H9 (cell line): ENCODE data around the gene NAPEPLD. TPM values are rescaled to one million over a fixed set of nuclear protein-coding genes. Genes with fewer than 3 reads are reported as not detected.

Experiments used
- DNase-seq: peaks from one replicate; pipeline ENCODE4 v3.0.0-alpha.2; 2017
- H2AFZ ChIP-seq: one replicate; pipeline ENCODE4 v1.6.1; 2013; ENCODE audit warnings: mild to moderate bottlenecking, low read length, control low read depth, moderate library complexity
- H2AK5ac ChIP-seq: 2 replicates; pipeline ENCODE4 v1.6.1; 2013; ENCODE audit warnings: low read length, control low read depth, mixed read lengths; ENCODE audit not compliant: insufficient read length
- H2BK120ac ChIP-seq: one replicate; pipeline ENCODE4 v1.6.1; 2013; ENCODE audit warnings: low read depth, mild to moderate bottlenecking, low read length, control low read depth, inconsistent platforms; ENCODE audit not compliant: poor library complexity, severe bottlenecking
- H2BK12ac ChIP-seq: 2 replicates; pipeline ENCODE4 v1.6.1; 2013; ENCODE audit warnings: low read length, control low read depth, mixed read lengths, low read depth; ENCODE audit not compliant: insufficient read length
- H2BK15ac ChIP-seq: 2 replicates; pipeline ENCODE4 v1.6.1; 2013; ENCODE audit warnings: low read depth, low read length, control low read depth
- H2BK20ac ChIP-seq: one replicate; pipeline ENCODE4 v1.6.1; 2013; ENCODE audit warnings: low read depth, mild to moderate bottlenecking, low read length, control low read depth, inconsistent platforms; ENCODE audit not compliant: poor library complexity, severe bottlenecking
- H2BK5ac ChIP-seq: 2 replicates; pipeline ENCODE4 v1.6.1; 2013; ENCODE audit warnings: low read length, control low read depth, mixed read lengths; ENCODE audit not compliant: insufficient read length
- H3K14ac ChIP-seq: 2 replicates; pipeline ENCODE4 v1.6.1; 2013; ENCODE audit warnings: low read length, control low read depth; ENCODE audit not compliant: insufficient read depth
- H3K18ac ChIP-seq: 2 replicates; pipeline ENCODE4 v1.6.1; 2013; ENCODE audit warnings: low read depth, mild to moderate bottlenecking, mixed read lengths, low read length, control low read depth; ENCODE audit not compliant: insufficient read length
- H3K23ac ChIP-seq: 2 replicates; pipeline ENCODE4 v1.6.1; 2013; ENCODE audit warnings: low read length, control low read depth, mixed read lengths, low read depth; ENCODE audit not compliant: insufficient read length
- H3K23me2 ChIP-seq: 2 replicates; pipeline ENCODE4 v1.6.1; 2013; ENCODE audit warnings: low read depth, mild to moderate bottlenecking, mixed read lengths, low read length, control low read depth; ENCODE audit not compliant: insufficient read length, poor library complexity, severe bottlenecking
- H3K27ac ChIP-seq: 2 replicates; pipeline ENCODE4 v1.5.1; 2013; ENCODE audit warnings: low read length, control low read depth, mixed read lengths, low read depth; ENCODE audit not compliant: insufficient read length
- H3K27me3 ChIP-seq: 2 replicates; pipeline ENCODE4 v1.6.1; 2013; ENCODE audit warnings: low read length, control low read depth, inconsistent platforms; ENCODE audit not compliant: insufficient read depth
- H3K4ac ChIP-seq: 2 replicates; pipeline ENCODE4 v1.6.1; 2013; ENCODE audit warnings: low read depth, mild to moderate bottlenecking, control low read depth, inconsistent platforms, low read length, moderate library complexity
- H3K4me1 ChIP-seq: 2 replicates; pipeline ENCODE4 v1.6.1; 2013; ENCODE audit warnings: low read length, control low read depth, inconsistent platforms; ENCODE audit not compliant: insufficient read depth
- H3K4me2 ChIP-seq: 2 replicates; pipeline ENCODE4 v1.6.1; 2013; ENCODE audit warnings: low read length, control low read depth, mixed read lengths; ENCODE audit not compliant: insufficient read length, insufficient read depth
- H3K56ac ChIP-seq: 2 replicates; pipeline ENCODE4 v1.6.1; 2013; ENCODE audit warnings: low read depth, mild to moderate bottlenecking, mixed read lengths, low read length, control low read depth; ENCODE audit not compliant: insufficient read length
- H3K79me1 ChIP-seq: 2 replicates; pipeline ENCODE4 v1.6.1; 2013; ENCODE audit warnings: low read depth, mild to moderate bottlenecking, moderate library complexity, low read length, control low read depth, inconsistent platforms; ENCODE audit not compliant: insufficient read depth, poor library complexity, severe bottlenecking
- H3K79me2 ChIP-seq: 2 replicates; pipeline ENCODE4 v1.6.1; 2013; ENCODE audit warnings: low read length, control low read depth, inconsistent platforms; ENCODE audit not compliant: insufficient read depth
- H3K9ac ChIP-seq: 2 replicates; pipeline ENCODE4 v1.6.1; 2013; ENCODE audit warnings: low read length, control low read depth, mixed read lengths; ENCODE audit not compliant: insufficient read length; ENCODE audit errors: extremely low read depth
- H3K9me3 ChIP-seq: one replicate; pipeline ENCODE4 v1.6.1; 2013; ENCODE audit warnings: low read depth, low read length, inconsistent platforms; ENCODE audit not compliant: control insufficient read depth
- H3T11ph ChIP-seq: one replicate; pipeline ENCODE4 v1.6.1; 2013; ENCODE audit warnings: mild to moderate bottlenecking, low read length, control low read depth, inconsistent platforms
- H4K20me1 ChIP-seq: one replicate; pipeline ENCODE4 v1.6.1; 2013; ENCODE audit not compliant: control insufficient read depth, insufficient read length, insufficient read depth
- H4K5ac ChIP-seq: 2 replicates; pipeline ENCODE4 v1.6.1; 2013; ENCODE audit warnings: low read depth, mild to moderate bottlenecking, mixed read lengths, low read length, control low read depth; ENCODE audit not compliant: insufficient read length
- H4K8ac ChIP-seq: replicated peaks from 2 replicates; pipeline ENCODE4 v1.6.1; 2013; ENCODE audit warnings: low read length, control low read depth, mixed read lengths, low read depth; ENCODE audit not compliant: insufficient read length
- H4K91ac ChIP-seq: 2 replicates; pipeline ENCODE4 v1.6.1; 2013; ENCODE audit warnings: low read depth, mild to moderate bottlenecking, moderate library complexity, mixed read lengths, low read length, control low read depth; ENCODE audit not compliant: insufficient read length
- H3K27ac Mint-ChIP-seq, 3 experiments: 2 replicates in 2 of 3; 3 replicates in 1 of 3; pipeline ENCODE4 v1.8.0; 2020 to 2021; ENCODE audit warnings: mixed read lengths in 3 of 3, mild to moderate bottlenecking in 1 of 3, moderate library complexity in 1 of 3
- H3K27me3 Mint-ChIP-seq: 2 replicates; pipeline ENCODE4 v1.8.0; 2021; ENCODE audit warnings: low read depth, mild to moderate bottlenecking, moderate library complexity, mixed read lengths
- H3K36me3 Mint-ChIP-seq, 3 experiments: 2 replicates in 2 of 3; 3 replicates in 1 of 3; pipeline ENCODE4 v1.8.0; 2020 to 2021; ENCODE audit warnings: low read depth in 3 of 3, mixed read lengths in 3 of 3; ENCODE audit not compliant: insufficient read depth in 1 of 3
- H3K4me1 Mint-ChIP-seq, 2 experiments: 2 replicates each; pipeline ENCODE4 v1.8.0; 2020; ENCODE audit warnings: mixed read lengths in 2 of 2
- H3K4me3 Mint-ChIP-seq, 2 experiments: 2 replicates in 1 of 2; 3 replicates in 1 of 2; pipeline ENCODE4 v1.8.0; 2020 to 2021; ENCODE audit warnings: mild to moderate bottlenecking in 2 of 2, mixed read lengths in 2 of 2, moderate library complexity in 1 of 2
- H3K9me3 Mint-ChIP-seq, 2 experiments: 2 replicates in 1 of 2; 3 replicates in 1 of 2; pipeline ENCODE4 v1.8.0; 2020; ENCODE audit warnings: mild to moderate bottlenecking in 2 of 2, mixed read lengths in 2 of 2, moderate library complexity in 1 of 2
- WGBS: extraction: QIAGEN DNeasy Blood & Tissue Kit; methylation state at CpG from one replicate; pipeline ENCODE4 v1.1.7; 2013; ENCODE audit warnings: missing lambda C conversion rate, low lambda C conversion rate, mixed read lengths; ENCODE audit not compliant: insufficient read length; ENCODE audit errors: extremely low coverage; 5-methylcytosine and 5-hydroxymethylcytosine counted together
- total RNA-seq: library from RNA; stranded (reverse); gene quantifications from 2 replicates; pipeline ENCODE4 v1.2.1, GENCODE V29; 2021
- TF ChIP-seq, protein P1 (sequence below): fragments of 200-600 bp; sonication (generic); conservative IDR thresholded peaks from 3 replicates; pipeline ENCODE4 v1.8.0; 2021; ENCODE audit warnings: antibody characterized with exemption, mild to moderate bottlenecking

The NAPEPLD gene
- total RNA-seq, 1 experiment from 2014 or later: 9.3 TPM

DNA sequence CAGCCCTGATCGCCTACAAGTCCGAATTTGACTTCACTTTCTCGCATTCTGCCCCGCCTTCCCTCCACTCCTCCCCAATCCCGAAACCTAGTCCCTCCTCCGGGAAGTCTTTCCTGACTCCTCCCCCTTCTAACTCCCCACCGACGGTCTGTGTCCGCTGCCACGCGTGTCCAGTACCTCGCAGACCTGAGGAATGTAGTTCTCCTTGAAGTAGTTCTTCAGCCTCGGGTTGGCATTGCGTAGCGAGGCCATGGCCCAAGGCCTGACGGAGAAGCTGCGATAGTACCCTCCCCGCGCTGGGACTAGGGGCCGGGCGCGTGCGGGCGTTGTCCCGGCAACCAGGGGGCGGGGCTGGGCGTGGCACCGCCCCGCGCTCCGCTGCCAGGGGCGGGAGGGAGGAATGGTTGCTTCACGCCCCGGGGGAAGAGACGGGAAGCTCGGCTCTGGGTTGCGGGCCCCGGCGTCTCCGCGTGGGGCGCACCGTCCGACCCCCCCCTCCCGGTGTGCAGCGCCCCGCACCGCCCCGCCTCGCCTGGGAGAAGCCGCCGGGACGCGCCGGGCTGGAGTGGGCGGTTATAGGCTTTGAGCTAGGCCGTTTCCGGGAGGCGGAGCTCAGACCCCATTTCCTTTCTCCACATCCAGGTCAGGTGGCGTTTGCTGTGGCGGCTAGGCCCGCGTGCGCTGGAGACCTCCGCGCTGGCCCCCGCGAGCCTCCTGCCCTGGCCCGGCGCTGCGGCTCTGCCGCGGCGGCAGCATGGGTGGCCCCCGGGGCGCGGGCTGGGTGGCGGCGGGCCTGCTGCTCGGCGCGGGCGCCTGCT, 74.2 kb downstream of the NAPEPLD start, which contains the start of the genes ARMC10 and FBXL13:
ARMC10 (plus strand) TSS at position 622 of the 818 bp plus-strand sequence; CDS start at position 755, 133 bp downstream.
FBXL13 (minus strand) TSS at position 278 of the 818 bp plus-strand sequence.
- Histone ChIP-seq H3K27me3 (no peaks in the 10 kb centered on the region), H3K9ac (peak within 1 kb of the TSS; percentile 74), H3K9me3 (no peaks in the 10 kb centered on the region), H2BK20ac (no peak within 1 kb of the TSS), H2BK15ac (no peak within 1 kb of the TSS), H2AFZ (peak within 1 kb of the TSS; percentile 88), H4K20me1 (no peaks in the 10 kb centered on the region), H3K27ac (no peak within 1 kb of the TSS), H3K79me2 (peaks cover 3% of the 10 kb centered on the region; the same call in 1 of the 2 replicates), H3K56ac (no peak within 1 kb of the TSS), H3K23ac (no peak within 1 kb of the TSS), H2BK120ac (no peak within 1 kb of the TSS), H3K4me1 (no peaks in the 10 kb centered on the region), H3T11ph (no peak within 1 kb of the TSS), H3K79me1 (no peaks in the 10 kb centered on the region), H3K14ac (peak within 1 kb of the TSS; percentile 9; the same call in 1 of the 2 replicates), H3K23me2 (peaks cover 13% of the 10 kb centered on the region), H2BK5ac (no peak within 1 kb of the TSS), H3K4ac (no peak within 1 kb of the TSS), H2AK5ac (no peak within 1 kb of the TSS), H3K18ac (peak within 1 kb of the TSS; percentile 27), H3K4me2 (peak within 1 kb of the TSS; percentile 86), H4K8ac (no peak within 1 kb of the TSS), H4K5ac (no peak within 1 kb of the TSS), H4K91ac (no peak within 1 kb of the TSS), H2BK12ac (no peak within 1 kb of the TSS)
- DNase-seq: peak; percentile 93
- TF ChIP-seq, protein P1, sequence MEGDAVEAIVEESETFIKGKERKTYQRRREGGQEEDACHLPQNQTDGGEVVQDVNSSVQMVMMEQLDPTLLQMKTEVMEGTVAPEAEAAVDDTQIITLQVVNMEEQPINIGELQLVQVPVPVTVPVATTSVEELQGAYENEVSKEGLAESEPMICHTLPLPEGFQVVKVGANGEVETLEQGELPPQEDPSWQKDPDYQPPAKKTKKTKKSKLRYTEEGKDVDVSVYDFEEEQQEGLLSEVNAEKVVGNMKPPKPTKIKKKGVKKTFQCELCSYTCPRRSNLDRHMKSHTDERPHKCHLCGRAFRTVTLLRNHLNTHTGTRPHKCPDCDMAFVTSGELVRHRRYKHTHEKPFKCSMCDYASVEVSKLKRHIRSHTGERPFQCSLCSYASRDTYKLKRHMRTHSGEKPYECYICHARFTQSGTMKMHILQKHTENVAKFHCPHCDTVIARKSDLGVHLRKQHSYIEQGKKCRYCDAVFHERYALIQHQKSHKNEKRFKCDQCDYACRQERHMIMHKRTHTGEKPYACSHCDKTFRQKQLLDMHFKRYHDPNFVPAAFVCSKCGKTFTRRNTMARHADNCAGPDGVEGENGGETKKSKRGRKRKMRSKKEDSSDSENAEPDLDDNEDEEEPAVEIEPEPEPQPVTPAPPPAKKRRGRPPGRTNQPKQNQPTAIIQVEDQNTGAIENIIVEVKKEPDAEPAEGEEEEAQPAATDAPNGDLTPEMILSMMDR: no peak; the same call in 2 of the 3 replicates
- Mint-ChIP-seq H3K36me3 (peaks cover 10 to 18% (median 13%) of the 10 kb centered on the region in 3 experiments; a peak in 6 of 7 replicates), H3K4me1 (peaks cover 16 to 25% of the 10 kb centered on the region in 2 experiments), H3K27ac (peak within 1 kb of the TSS; percentile 88 to 97 (median 95)), H3K9me3 (peaks cover 3% of the 10 kb centered on the region in 2 experiments; a peak in 2 of 5 replicates), H3K27me3 (no peaks in the 10 kb centered on the region), H3K4me3 (peak within 1 kb of the TSS; percentile 93 to 97)
- WGBS: no CpG with 5 or more reads among the region's 83 CpGs
